Testis (tissue), 2 donors: ENCODE measurements around the gene CECR2.

Source experiments
- CTCF ChIP-seq, 3 experiments: fragments of 450-650 bp in 2 of 3; fragments of 200-600 bp in 1 of 3; sonication (generic) in 1 of 3; IDR thresholded peaks; one replicate each; pipeline ENCODE4 v1.5.1; 2016 to 2019; ENCODE audit warnings: antibody characterized with exemption in 3 of 3, mild to moderate bottlenecking in 2 of 3, moderate library complexity in 1 of 3
- POLR2A ChIP-seq: fragments of 450-650 bp; IDR thresholded peaks from one replicate; pipeline ENCODE4 v1.6.1; 2017; ENCODE audit warnings: antibody characterized with exemption, mild to moderate bottlenecking, moderate library complexity

- TF ChIP-seq CTCF (IDR thresholded peaks at IDR 0.05): no peak
- TF ChIP-seq POLR2A: no peak
These were observed 179.9 kb downstream of the CECR2 start for GRCh38 chr22:17549183-17549582.
